Activated naive CD4-positive, alpha-beta T cell treated with anti-CD3 and anti-CD28 coated beads, Interleukin-2, amount 10 ng/mL, durations not matched to agents 7 days and 5 days (primary cell): Measurements from ENCODE around the gene CHEK2.
"Not testable (repeated sequence)": the region's sequence is repeated elsewhere in the genome, so short reads cannot be mapped to it uniquely, and the experiment has no call there.

ENCODE experiments used
- CTCF ChIA-PET: fragments of 350-600 bp; sonication (Branson Sonifier 250); formaldehyde crosslinking; loops from one replicate; lab custom pipeline; 2021; ENCODE audit warnings: antibody characterized with exemption; lab: Charles Lee
- DNase-seq: peaks from one replicate; pipeline ENCODE4 v3.0.0-alpha.2; 2020
- H3K27ac Mint-ChIP-seq: one replicate; pipeline ENCODE4 v1.8.0; 2021; ENCODE audit warnings: mild to moderate bottlenecking, moderate library complexity, mixed read lengths
- H3K27me3 Mint-ChIP-seq: one replicate; pipeline ENCODE4 v1.8.0; 2021; ENCODE audit warnings: mild to moderate bottlenecking, mixed read lengths
- H3K36me3 Mint-ChIP-seq: one replicate; pipeline ENCODE4 v1.8.0; 2021; ENCODE audit warnings: mixed read lengths
- H3K4me1 Mint-ChIP-seq: one replicate; pipeline ENCODE4 v1.8.0; 2021; ENCODE audit warnings: mixed read lengths
- H3K4me3 Mint-ChIP-seq: one replicate; pipeline ENCODE4 v1.8.0; 2021; ENCODE audit warnings: mild to moderate bottlenecking, moderate library complexity, mixed read lengths
- H3K9me3 Mint-ChIP-seq: one replicate; pipeline ENCODE4 v1.8.0; 2021; ENCODE audit warnings: mixed read lengths

The CHEK2 gene

DNA sequence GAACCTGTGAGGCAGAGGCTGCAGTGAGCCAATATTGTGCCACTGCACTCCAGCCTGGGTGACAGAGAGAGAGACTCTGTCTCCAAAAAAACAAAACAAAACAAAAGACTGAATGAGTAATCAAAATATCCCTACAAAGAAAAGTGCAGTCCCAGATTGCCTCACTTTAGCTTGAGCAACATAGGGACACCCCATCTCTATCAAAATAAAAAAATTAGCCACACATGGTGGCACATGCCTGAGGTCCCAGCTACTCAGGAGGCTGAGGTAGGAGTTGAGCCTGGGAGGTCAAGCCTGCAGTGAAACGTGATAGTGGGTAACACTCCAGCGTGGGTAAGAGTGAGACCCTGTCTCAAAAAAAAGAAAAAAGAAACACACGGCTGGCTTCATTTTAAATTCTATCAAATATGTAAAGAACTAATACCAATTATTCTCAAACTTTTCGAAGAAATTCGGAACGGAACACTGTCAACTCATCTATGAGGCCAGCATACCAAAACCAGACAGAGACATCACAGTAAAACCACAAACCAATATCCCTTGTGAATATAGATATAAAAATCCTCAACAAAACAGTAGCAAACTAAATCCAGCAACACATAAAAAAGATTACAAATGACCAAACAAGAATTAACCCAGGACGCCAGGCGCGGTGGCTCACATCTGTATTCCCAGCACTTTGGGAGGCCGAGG lies 12.9 kb downstream of the CHEK2 start:
- H3K27me3 Mint-ChIP-seq, result no peaks in the 10 kb centered on the region
- no peaks in the 10 kb centered on the region for H3K9me3 Mint-ChIP-seq
- H3K27ac Mint-ChIP-seq, result no peak overlapping the region
- no peaks in the 10 kb centered on the region for H3K4me1 Mint-ChIP-seq
- no peak for DNase-seq
- CTCF ChIA-PET, result no interaction called here
- no peak overlapping the region for H3K4me3 Mint-ChIP-seq
- peaks cover 35% of the 10 kb centered on the region for H3K36me3 Mint-ChIP-seq

DNA sequence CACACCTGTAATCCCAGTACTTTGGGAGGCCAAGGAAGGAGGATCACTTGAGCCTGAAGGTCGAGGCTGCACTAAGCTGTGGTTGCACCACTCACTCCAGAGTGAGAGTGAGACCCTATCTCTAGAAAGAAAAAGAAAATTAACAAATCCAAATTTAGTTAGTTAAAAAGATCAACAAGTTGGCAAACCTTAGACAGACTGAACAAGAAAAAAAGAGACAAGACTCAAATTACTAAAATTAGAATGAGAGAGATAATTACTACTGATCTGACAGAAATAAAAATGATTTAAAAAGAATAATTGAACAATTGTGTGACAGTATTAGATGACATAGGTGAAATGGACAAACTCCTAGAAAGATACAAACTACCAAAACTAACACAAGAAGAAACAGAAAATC lies 13.6 kb downstream of the CHEK2 start:
- Mint-ChIP-seq H3K4me1 (no peaks in the 10 kb centered on the region), H3K27me3 (no peaks in the 10 kb centered on the region), H3K4me3 (no peak overlapping the region), H3K36me3 (peaks cover 35% of the 10 kb centered on the region), H3K9me3 (no peaks in the 10 kb centered on the region), H3K27ac (no peak overlapping the region)
- CTCF ChIA-PET, result no interaction called here
- DNase-seq, result no peak

DNA sequence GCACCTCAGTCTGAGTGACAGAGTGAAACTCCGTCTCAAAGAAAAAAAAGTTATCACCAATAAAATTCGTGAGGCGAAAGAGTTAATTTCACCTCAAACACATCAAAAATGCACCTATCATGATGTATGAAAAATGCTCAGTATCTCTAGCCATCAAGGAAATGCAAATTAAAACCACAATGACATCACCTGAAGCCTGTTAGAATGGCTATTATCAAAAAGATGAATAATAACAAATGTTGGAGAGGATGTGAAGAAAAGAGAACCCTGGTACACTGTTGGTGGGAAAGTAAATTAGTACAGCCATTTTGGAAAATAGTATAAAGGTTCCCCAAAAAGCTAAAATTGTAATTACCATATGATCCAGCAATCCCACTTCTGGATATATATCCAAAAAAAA lies 23.6 kb downstream of the CHEK2 start:
- no peak for DNase-seq
- no peaks in the 10 kb centered on the region for H3K9me3 Mint-ChIP-seq
- no peak overlapping the region for H3K27ac Mint-ChIP-seq
- H3K4me3 Mint-ChIP-seq, result no peak overlapping the region
- CTCF ChIA-PET, result no interaction called here
- no peaks in the 10 kb centered on the region for H3K27me3 Mint-ChIP-seq
- H3K36me3 Mint-ChIP-seq, result peaks cover 40% of the 10 kb centered on the region
- H3K4me1 Mint-ChIP-seq, result peaks cover 14% of the 10 kb centered on the region

DNA sequence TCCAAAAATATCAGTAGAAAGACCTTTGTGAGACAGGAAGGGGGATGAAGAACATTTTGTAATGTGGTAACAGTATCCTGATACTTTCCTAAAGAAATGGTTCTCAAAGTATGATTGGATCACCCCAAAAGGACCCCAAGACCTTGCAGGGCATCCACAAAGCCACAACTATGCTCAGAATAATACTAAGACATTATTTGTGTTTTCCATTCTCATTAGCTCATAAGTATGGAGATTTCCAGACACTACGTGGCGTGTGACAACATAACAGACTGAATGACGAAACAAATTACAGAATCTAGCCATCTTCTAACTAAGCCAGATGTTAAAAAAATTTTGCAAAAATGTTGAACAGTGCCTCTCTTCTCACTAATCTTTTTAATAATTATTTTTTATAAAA lies 24.9 kb downstream of the CHEK2 start:
- Mint-ChIP-seq H3K4me3 (no peak overlapping the region), H3K27me3 (no peaks in the 10 kb centered on the region), H3K36me3 (peaks cover 47% of the 10 kb centered on the region), H3K9me3 (no peaks in the 10 kb centered on the region), H3K4me1 (peaks cover 18% of the 10 kb centered on the region), H3K27ac (no peak overlapping the region)
- DNase-seq, result no peak
- CTCF ChIA-PET, result no interaction called here

DNA sequence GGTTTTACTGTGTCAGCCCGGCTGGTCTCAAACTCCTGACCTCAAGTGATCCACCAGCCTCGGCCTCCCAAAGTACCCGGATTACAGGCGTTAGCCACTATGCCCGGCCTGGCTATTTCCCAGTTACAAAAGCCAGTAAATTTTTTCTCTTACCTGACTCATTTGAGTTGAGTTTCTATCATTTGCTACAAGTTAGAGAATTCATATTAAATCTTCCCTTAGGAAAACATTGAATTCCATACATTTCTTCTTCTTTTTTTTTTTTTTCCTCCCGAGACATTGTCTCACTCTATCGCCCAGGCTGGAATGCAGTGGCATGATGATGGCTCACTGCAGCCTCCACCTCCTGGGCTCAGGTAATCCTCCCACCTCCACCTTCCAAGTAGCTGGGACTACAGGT lies 26.0 kb downstream of the CHEK2 start:
- DNase-seq, result no peak
- H3K9me3 Mint-ChIP-seq, result no peaks in the 10 kb centered on the region
- H3K27ac Mint-ChIP-seq, result no peak overlapping the region
- peaks cover 21% of the 10 kb centered on the region for H3K4me1 Mint-ChIP-seq
- CTCF ChIA-PET, result no interaction called here
- no peak overlapping the region for H3K4me3 Mint-ChIP-seq
- H3K27me3 Mint-ChIP-seq, result no peaks in the 10 kb centered on the region
- peaks cover 51% of the 10 kb centered on the region for H3K36me3 Mint-ChIP-seq

DNA sequence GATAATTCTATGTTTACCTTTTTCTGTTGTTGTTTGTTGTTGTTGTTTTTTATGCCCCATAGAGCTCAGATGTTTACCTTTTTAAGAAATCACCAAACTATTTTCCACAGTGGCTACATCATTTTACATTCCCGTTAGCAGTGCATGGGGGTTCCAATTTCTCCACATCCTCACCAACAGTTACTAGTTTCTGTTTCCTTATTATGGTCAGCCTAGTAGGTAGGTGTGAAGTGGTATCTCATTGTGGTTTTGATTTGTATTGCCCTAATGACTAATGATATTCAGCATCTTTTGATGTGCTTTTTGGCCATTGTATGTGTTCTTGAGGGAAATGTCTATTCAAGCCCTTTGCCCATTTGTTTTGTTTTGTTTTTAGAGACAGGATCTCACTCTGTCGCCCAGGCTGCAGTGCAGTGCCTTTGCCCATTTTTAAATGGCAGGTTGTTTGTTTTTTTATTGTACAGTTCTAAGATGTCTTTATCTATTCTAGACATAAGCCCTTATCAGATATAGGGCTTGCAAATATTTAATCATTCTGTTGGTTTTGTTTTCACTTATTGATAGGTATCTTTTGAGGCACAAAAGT lies 27.5 kb downstream of the CHEK2 start:
- H3K36me3 Mint-ChIP-seq, result peaks cover 48% of the 10 kb centered on the region
- DNase-seq, result no peak
- H3K4me3 Mint-ChIP-seq, result no peak overlapping the region
- no peaks in the 10 kb centered on the region for H3K9me3 Mint-ChIP-seq
- peaks cover 21% of the 10 kb centered on the region for H3K4me1 Mint-ChIP-seq
- H3K27ac Mint-ChIP-seq, result no peak overlapping the region
- CTCF ChIA-PET, result no interaction called here
- H3K27me3 Mint-ChIP-seq, result no peaks in the 10 kb centered on the region

DNA sequence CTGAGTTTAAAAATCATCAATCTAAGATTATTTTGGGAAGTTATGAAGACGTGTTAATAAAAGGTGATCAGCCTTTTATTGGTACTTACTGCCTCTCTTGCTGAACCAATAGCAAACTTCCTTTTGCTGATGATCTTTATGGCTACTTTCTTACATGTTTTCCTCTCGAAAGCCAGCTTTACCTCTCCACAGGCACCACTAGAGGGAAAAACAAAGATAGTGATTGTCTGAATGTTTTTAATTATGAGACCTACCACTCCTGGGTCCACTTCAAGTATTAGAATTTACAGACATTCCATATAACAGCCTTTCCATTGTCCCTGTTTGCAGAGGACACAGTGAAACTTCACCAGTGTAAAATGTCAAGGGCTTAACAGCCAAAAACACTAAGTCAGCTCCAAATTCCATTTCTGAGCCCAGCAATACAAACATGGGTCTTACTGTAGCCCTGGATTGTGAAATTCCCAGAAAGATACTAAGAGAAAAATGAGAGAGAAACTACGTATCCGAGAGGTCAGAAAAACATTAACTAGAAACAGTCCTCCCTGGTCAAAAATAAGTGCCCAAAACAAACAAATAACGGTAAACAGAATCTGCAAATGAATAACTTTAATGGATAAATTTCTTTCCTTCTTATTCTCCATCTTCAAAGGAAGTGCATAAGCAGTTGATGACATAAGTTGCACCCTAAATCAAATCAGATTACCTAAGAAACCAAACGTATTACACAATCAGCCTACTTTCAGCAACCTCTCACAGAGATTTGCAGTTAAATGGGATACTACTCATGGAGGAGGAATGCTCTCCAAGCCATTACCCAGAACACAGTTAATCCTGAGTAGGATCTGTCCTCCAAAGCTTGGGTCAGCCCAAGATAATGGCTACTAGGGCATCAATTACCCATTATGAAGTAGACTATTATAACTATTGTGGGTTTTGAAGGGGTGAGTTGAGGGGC lies 29.5 kb downstream of the CHEK2 start:
- CTCF ChIA-PET, result no interaction called here
- H3K36me3 Mint-ChIP-seq, result peaks cover 52% of the 10 kb centered on the region
- no peak overlapping the region for H3K4me3 Mint-ChIP-seq
- no peak for DNase-seq
- H3K9me3 Mint-ChIP-seq, result no peaks in the 10 kb centered on the region
- peaks cover 16% of the 10 kb centered on the region for H3K4me1 Mint-ChIP-seq
- H3K27ac Mint-ChIP-seq, result no peak overlapping the region
- no peaks in the 10 kb centered on the region for H3K27me3 Mint-ChIP-seq

DNA sequence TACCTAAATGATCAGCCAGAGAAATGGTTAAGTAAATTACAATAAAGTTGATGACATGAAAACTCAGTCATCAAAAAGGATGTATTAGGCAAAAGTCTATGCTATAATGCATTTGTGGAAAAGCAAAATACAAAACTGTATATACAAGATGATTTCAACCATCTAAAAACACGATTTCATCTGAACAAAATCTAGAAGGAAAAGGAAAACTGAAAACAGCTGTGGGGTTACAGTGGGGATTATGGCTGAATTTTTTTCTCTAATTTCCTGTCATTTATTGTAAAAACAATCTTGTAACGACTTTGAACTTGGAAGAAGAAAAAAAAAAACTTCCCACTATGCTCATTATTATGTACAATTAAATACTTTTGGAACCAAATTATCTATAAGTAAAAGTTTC lies 30.3 kb downstream of the CHEK2 start:
- Mint-ChIP-seq H3K4me3 (no peak overlapping the region), H3K27ac (no peak overlapping the region), H3K9me3 (no peaks in the 10 kb centered on the region), H3K36me3 (peaks cover 52% of the 10 kb centered on the region), H3K27me3 (no peaks in the 10 kb centered on the region), H3K4me1 (peaks cover 16% of the 10 kb centered on the region)
- CTCF ChIA-PET, result no interaction called here
- no peak for DNase-seq

DNA sequence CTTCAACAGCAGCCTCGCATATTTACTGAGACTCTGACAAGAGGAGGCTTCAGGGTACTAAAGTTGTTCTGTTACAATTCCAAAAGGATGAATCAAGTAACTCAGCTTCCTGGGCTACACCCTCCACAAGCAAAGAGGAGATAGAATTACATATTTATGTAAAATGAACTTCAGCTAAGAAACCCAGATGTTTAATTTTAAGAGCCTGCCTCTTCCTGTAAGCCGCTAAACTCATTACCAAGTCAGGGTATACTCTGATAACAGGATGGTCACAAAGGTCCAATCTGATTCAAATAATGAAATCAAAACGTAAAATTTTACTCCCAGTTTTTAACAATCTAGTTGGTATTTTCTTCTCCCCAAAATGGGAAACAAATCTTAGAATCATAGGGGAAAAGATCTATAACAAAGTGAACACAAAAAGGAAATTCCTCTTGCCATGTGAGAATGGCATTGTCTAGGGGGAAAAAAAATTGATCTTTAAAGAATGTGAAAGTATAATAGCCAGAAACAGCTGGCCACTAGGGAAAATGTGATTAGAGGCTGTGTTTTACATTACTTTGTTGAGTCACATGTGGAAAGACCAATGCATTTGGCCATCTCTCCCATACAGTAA lies 30.9 kb downstream of the CHEK2 start:
- Mint-ChIP-seq H3K36me3 (peaks cover 50% of the 10 kb centered on the region), H3K4me3 (no peak overlapping the region), H3K9me3 (no peaks in the 10 kb centered on the region), H3K27me3 (no peaks in the 10 kb centered on the region), H3K27ac (no peak overlapping the region), H3K4me1 (peaks cover 14% of the 10 kb centered on the region)
- CTCF ChIA-PET, result no interaction called here
- no peak for DNase-seq

DNA sequence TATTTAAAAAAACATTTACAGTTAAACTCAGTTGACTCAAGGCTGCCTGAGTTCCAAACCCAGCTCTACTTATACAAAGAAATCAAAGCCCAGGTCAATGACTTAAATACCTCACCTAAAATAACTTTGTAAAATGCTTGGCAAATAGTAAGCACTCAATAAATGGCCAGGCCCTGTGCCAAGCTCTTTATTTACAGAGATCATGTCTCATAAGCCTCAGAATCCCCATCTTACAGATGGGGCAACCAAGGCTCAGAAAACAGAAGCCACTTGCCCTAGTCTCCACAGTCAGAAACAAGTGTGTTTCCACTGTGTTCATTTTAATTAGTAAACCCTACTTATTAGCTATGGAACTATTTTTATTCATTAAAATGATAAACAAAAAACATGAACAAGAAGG lies 31.5 kb downstream of the CHEK2 start:
- Mint-ChIP-seq H3K27me3 (no peaks in the 10 kb centered on the region), H3K4me1 (peaks cover 14% of the 10 kb centered on the region), H3K27ac (no peak overlapping the region), H3K9me3 (no peaks in the 10 kb centered on the region), H3K36me3 (peaks cover 48% of the 10 kb centered on the region), H3K4me3 (no peak overlapping the region)
- DNase-seq, result no peak
- CTCF ChIA-PET, result no interaction called here

DNA sequence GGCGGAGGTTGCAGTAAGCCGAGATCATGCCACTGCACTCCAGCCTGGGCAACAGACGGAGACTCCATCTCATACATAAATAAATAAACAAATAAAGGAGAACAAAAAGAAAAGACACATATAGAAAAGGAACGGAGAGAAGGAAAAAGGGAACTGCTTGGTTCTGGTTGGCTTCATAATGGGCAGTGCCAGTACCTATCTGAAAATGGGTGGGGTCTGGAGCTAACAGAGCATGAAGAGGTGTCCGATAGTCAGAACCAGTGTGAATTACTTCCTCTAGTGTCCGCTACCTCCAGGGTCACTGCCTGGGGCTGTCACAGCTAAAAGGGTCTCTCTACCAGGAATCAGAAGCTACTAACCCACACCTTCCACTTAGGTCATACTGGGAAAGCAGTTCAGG lies 34.8 kb downstream of the CHEK2 start:
- Mint-ChIP-seq H3K27me3 (no peaks in the 10 kb centered on the region), H3K36me3 (peaks cover 40% of the 10 kb centered on the region), H3K4me3 (no peak overlapping the region), H3K4me1 (peaks cover 5% of the 10 kb centered on the region), H3K27ac (no peak overlapping the region), H3K9me3 (no peaks in the 10 kb centered on the region)
- DNase-seq, result no peak
- CTCF ChIA-PET, result no interaction called here

DNA sequence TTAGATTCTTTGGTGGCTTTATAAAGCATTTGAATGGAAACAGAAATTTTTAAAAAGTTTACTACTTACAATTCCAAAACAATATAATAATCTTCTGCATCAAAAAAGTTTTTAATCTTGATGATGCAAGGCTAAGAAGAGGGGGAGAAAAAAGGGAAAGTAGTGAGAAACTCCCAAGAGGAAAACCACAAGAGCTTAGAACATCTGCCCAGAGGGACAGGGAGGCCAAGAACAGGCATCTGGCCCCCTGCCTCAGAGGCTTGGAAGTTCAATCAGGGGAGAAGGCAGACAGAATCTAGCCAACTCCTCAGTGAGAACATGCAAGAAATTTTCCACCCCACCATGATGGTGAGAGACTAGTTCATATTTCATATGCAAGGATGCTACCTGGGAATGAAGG lies 38.2 kb downstream of the CHEK2 start:
- Mint-ChIP-seq H3K36me3 (peaks cover 38% of the 10 kb centered on the region), H3K27me3 (no peaks in the 10 kb centered on the region), H3K4me3 (no peak overlapping the region), H3K27ac (no peak overlapping the region), H3K9me3 (no peaks in the 10 kb centered on the region), H3K4me1 (no peaks in the 10 kb centered on the region)
- CTCF ChIA-PET, result no interaction called here
- DNase-seq, result no peak

DNA sequence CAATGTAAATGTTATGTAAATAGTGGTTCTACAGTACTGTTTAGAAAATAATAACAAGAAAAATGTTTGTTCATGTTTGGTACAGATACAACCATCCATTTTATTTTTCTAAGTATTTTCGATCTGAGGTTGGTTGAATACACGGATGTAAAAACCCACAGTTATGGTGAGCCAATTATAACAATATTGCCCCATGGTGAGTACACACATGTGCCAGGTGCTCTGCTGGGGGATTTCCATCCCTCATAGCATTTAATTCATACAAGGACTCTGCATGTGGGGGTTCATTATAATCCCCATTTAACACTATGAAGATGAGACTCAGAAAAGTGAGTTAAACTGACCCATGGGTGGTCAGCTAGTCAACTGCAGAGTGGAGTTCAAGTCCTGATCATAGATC lies 38.7 kb downstream of the CHEK2 start:
- Mint-ChIP-seq H3K36me3 (peaks cover 36% of the 10 kb centered on the region), H3K27me3 (no peaks in the 10 kb centered on the region), H3K4me3 (no peak overlapping the region), H3K9me3 (no peaks in the 10 kb centered on the region), H3K27ac (no peak overlapping the region), H3K4me1 (no peaks in the 10 kb centered on the region)
- DNase-seq, result no peak
- CTCF ChIA-PET, result interaction anchor here (1.0 kb wide), 1 partner anchor 127 kb away, joined by 3 read pairs; no protein-coding TSS in a partner anchor

DNA sequence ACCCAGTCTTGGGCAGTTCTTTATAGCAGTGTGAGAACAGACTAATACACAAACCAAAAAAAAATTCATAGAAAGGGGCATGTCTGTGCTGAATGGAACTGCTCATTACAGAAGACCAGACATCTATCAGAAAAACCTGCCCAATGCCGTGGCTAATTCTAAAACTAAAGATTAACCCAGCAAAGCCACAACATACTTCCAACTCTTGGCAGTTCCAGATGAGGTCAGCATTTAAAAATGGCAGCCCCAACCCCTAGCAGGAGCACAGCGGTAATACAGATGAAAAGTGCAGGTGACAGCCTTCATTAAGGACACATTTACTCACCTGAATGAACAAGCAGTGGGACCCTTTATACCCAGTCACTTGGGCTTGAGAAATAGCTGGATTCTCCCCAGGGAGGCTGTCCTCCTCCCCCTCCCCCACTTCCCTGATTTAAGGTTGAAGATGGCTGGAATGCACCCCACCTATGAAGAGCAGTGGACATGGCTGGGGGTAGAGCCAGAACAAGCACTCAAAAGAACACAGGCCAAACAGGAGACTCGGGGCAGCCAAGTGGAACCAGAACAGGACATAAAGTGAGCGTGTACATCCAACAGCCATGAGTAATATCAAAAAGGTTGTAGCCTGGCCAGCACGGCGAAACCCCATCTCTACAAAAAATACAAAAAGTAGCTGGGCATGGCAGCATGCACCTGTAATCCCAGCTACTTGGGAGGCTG lies 48.4 kb downstream of the CHEK2 start:
- DNase-seq, H3K4me1 Mint-ChIP-seq, H3K4me3 Mint-ChIP-seq, H3K27ac Mint-ChIP-seq, CTCF ChIA-PET, H3K9me3 Mint-ChIP-seq: not testable (repeated sequence)
- Mint-ChIP-seq H3K27me3 (peaks cover 15% of the 10 kb centered on the region), H3K36me3 (peaks cover 67% of the 10 kb centered on the region)
